Neutrophil (primary cell): ENCODE data around the gene VPS35L.
"Not testable (repeated sequence)": the region's sequence is repeated elsewhere in the genome, so short reads cannot be mapped to it uniquely, and the experiment has no call there.

Experiments used
- H3K27ac ChIP-seq: fragments of 200-600 bp; sonication (generic); 2 replicates; pipeline ENCODE4 v1.5.1; 2016; ENCODE audit warnings: mild to moderate bottlenecking, moderate library complexity
- H3K27me3 ChIP-seq: fragments of 200-600 bp; sonication (generic); 2 replicates; pipeline ENCODE4 v1.6.0; 2016; ENCODE audit warnings: mild to moderate bottlenecking
- H3K36me3 ChIP-seq: fragments of 200-600 bp; sonication (generic); 2 replicates; pipeline ENCODE4 v1.5.1; 2017
- H3K4me1 ChIP-seq, 2 experiments: fragments of 200-600 bp in 1 of 2; sonication (generic) in 1 of 2; 1 replicate in 1 of 2; 2 replicates in 1 of 2; pipeline versions ENCODE4 v1.5.1 to v1.6.1; 2013 to 2016; ENCODE audit warnings: low read depth in 1 of 2, low read length in 1 of 2, mild to moderate bottlenecking in 1 of 2, moderate library complexity in 1 of 2; ENCODE audit not compliant: control insufficient read depth in 1 of 2, insufficient read depth in 1 of 2
- H3K4me3 ChIP-seq, 2 experiments: fragments of 200-600 bp in 1 of 2; sonication (generic) in 1 of 2; 1 replicate in 1 of 2; 2 replicates in 1 of 2; pipeline ENCODE4 v1.5.1; 2013 to 2016; ENCODE audit warnings: low read depth in 1 of 2, low read length in 1 of 2, mild to moderate bottlenecking in 1 of 2, moderate library complexity in 1 of 2
- H3K9me3 ChIP-seq: fragments of 200-600 bp; sonication (generic); 2 replicates; pipeline ENCODE4 v1.5.1; 2016
- TF ChIP-seq, protein P1 (sequence below): fragments of 200-600 bp; sonication (generic); IDR thresholded peaks from 2 replicates; pipeline ENCODE4 v1.5.1; 2016; ENCODE audit warnings: antibody characterized with exemption

The VPS35L gene

GRCh38 chr16:19657831-19658230 lies 102.3 kb downstream of the VPS35L start:
- Histone ChIP-seq H3K4me3 (no peak overlapping the region), H3K27ac (no peak overlapping the region), H3K36me3 (peaks cover 34% of the 10 kb centered on the region), H3K4me1 (no peaks in the 10 kb centered on the region), H3K9me3 (no peaks in the 10 kb centered on the region), H3K27me3 (no peaks in the 10 kb centered on the region)
- TF ChIP-seq, protein P1, sequence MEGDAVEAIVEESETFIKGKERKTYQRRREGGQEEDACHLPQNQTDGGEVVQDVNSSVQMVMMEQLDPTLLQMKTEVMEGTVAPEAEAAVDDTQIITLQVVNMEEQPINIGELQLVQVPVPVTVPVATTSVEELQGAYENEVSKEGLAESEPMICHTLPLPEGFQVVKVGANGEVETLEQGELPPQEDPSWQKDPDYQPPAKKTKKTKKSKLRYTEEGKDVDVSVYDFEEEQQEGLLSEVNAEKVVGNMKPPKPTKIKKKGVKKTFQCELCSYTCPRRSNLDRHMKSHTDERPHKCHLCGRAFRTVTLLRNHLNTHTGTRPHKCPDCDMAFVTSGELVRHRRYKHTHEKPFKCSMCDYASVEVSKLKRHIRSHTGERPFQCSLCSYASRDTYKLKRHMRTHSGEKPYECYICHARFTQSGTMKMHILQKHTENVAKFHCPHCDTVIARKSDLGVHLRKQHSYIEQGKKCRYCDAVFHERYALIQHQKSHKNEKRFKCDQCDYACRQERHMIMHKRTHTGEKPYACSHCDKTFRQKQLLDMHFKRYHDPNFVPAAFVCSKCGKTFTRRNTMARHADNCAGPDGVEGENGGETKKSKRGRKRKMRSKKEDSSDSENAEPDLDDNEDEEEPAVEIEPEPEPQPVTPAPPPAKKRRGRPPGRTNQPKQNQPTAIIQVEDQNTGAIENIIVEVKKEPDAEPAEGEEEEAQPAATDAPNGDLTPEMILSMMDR = no peak

DNA sequence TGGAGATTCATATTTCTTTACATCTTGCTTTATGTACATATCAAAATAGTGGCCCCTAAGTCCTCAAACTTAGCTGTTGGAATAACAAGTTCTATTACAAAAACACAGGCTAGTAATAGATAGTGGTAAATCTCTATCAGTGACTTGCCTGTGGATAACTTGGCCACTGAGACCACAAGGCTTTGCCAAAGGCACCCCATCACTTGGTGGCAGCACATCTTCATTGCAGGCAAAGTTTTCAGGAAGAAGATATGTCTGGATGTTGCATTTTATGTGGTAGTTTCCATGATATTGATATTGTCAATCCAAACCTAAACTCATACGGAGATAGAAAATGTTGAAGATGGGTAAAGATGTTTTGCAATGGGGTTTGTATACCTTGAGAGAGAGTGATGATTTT lies 104.1 kb downstream of the VPS35L start:
- no peak overlapping the region for H3K27ac ChIP-seq
- TF ChIP-seq, protein P1 = no peak
- no peak overlapping the region for H3K4me3 ChIP-seq
- peaks cover 17% of the 10 kb centered on the region for H3K36me3 ChIP-seq
- no peaks in the 10 kb centered on the region for H3K9me3 ChIP-seq
- no peaks in the 10 kb centered on the region for H3K27me3 ChIP-seq
- no peaks in the 10 kb centered on the region for H3K4me1 ChIP-seq

DNA sequence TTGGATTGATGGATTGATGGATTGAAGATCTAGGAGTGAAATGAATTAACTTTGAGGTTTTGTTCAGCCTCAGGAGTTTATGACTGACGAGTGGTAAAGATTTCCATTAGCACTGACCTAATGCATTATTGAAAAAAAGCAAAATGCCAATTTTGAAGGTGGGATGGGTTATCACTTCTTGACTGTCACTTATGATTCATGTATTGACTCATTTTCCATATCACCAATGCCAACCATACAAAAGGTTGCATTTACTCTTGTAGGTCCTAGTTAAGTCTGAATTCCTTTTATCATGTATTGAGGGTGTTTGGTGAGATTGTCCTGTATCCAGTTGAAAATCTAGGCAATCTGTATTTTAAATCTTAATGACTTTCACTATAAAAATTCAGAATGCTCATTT lies 104.9 kb downstream of the VPS35L start:
- Histone ChIP-seq H3K27ac (no peak overlapping the region), H3K27me3 (no peaks in the 10 kb centered on the region), H3K9me3 (no peaks in the 10 kb centered on the region), H3K4me1 (no peaks in the 10 kb centered on the region), H3K36me3 (peaks cover 12% of the 10 kb centered on the region), H3K4me3 (no peak overlapping the region)
- TF ChIP-seq, protein P1 = no peak

- Histone ChIP-seq H3K4me1 (no peaks in the 10 kb centered on the region), H3K4me3 (no peak overlapping the region), H3K27me3 (no peaks in the 10 kb centered on the region), H3K9me3 (no peaks in the 10 kb centered on the region), H3K27ac (no peak overlapping the region), H3K36me3 (peaks cover 14% of the 10 kb centered on the region)
- TF ChIP-seq, protein P1 = no peak
Observed at GRCh38 chr16:19662351-19662750, 106.8 kb downstream of the VPS35L start.

- H3K9me3 ChIP-seq = no peaks in the 10 kb centered on the region
- H3K4me1 ChIP-seq = no peaks in the 10 kb centered on the region
- no peak overlapping the region for H3K4me3 ChIP-seq
- TF ChIP-seq, protein P1 = no peak
- H3K36me3 ChIP-seq = peaks cover 4% of the 10 kb centered on the region
- no peaks in the 10 kb centered on the region for H3K27me3 ChIP-seq
- no peak overlapping the region for H3K27ac ChIP-seq
Observed at GRCh38 chr16:19664166-19664565, 108.7 kb downstream of the VPS35L start.

- not testable (repeated sequence) for H3K9me3 ChIP-seq, H3K27me3 ChIP-seq, H3K4me3 ChIP-seq, H3K27ac ChIP-seq, H3K4me1 ChIP-seq
- peaks cover 10% of the 10 kb centered on the region for H3K36me3 ChIP-seq
Observed at GRCh38 chr16:19665313-19665712, 109.8 kb downstream of the VPS35L start.
